Measurements from ENCODE around the gene KIRREL1. TPM values are rescaled to one million over a fixed set of nuclear protein-coding genes. Genes with fewer than 3 reads are reported as not detected.

KIRREL1 gene
- total RNA-seq, 1 donor, result under 0.01 TPM

- Histone ChIP-seq H3K4me1 (ENCODE audit: insufficient read depth, low read length) (no peaks in the 10 kb centered on the region), H3K27me3 (ENCODE audit: insufficient read depth, low read length) (no peaks in the 10 kb centered on the region), H3K9me3 (ENCODE audit: low read depth, low read length) (no peaks in the 10 kb centered on the region), H3K4me3 (ENCODE audit: low read length) (no peak overlapping the region)
These were observed 32.3 kb downstream of the KIRREL1 start for GRCh38 chr1:158025576-158026230.

GRCh38 chr1:158026651-158027050, 33.2 kb downstream of the KIRREL1 start:
- Histone ChIP-seq H3K9me3 (ENCODE audit: low read depth, low read length) (no peaks in the 10 kb centered on the region), H3K27me3 (ENCODE audit: insufficient read depth, low read length) (no peaks in the 10 kb centered on the region), H3K4me3 (ENCODE audit: low read length) (no peak overlapping the region), H3K4me1 (ENCODE audit: insufficient read depth, low read length) (no peaks in the 10 kb centered on the region)

- H3K9me3 ChIP-seq (ENCODE audit: low read depth, low read length), result no peaks in the 10 kb centered on the region
- no peaks in the 10 kb centered on the region for H3K4me1 ChIP-seq (ENCODE audit: insufficient read depth, low read length)
- H3K27me3 ChIP-seq (ENCODE audit: insufficient read depth, low read length), result no peaks in the 10 kb centered on the region
- no peak overlapping the region for H3K4me3 ChIP-seq (ENCODE audit: low read length)
These were observed 34.1 kb downstream of the KIRREL1 start for GRCh38 chr1:158027508-158027907.

GRCh38 chr1:158028969-158029368, 35.5 kb downstream of the KIRREL1 start:
- no peaks in the 10 kb centered on the region for H3K4me1 ChIP-seq (ENCODE audit: insufficient read depth, low read length)
- no peak overlapping the region for H3K4me3 ChIP-seq (ENCODE audit: low read length)
- H3K9me3 ChIP-seq (ENCODE audit: low read depth, low read length), result no peaks in the 10 kb centered on the region
- no peaks in the 10 kb centered on the region for H3K27me3 ChIP-seq (ENCODE audit: insufficient read depth, low read length)

GRCh38 chr1:158035014-158035413, 41.6 kb downstream of the KIRREL1 start:
- no peaks in the 10 kb centered on the region for H3K4me1 ChIP-seq (ENCODE audit: insufficient read depth, low read length)
- no peak overlapping the region for H3K4me3 ChIP-seq (ENCODE audit: low read length)
- no peaks in the 10 kb centered on the region for H3K27me3 ChIP-seq (ENCODE audit: insufficient read depth, low read length)
- no peaks in the 10 kb centered on the region for H3K9me3 ChIP-seq (ENCODE audit: low read depth, low read length)

- Histone ChIP-seq H3K4me3 (ENCODE audit: low read length) (no peak overlapping the region), H3K4me1 (ENCODE audit: insufficient read depth, low read length) (no peaks in the 10 kb centered on the region), H3K9me3 (ENCODE audit: low read depth, low read length) (no peaks in the 10 kb centered on the region), H3K27me3 (ENCODE audit: insufficient read depth, low read length) (no peaks in the 10 kb centered on the region)
These were observed 42.6 kb downstream of the KIRREL1 start for GRCh38 chr1:158035976-158036583.

GRCh38 chr1:158037008-158037865, 43.8 kb downstream of the KIRREL1 start:
- Histone ChIP-seq H3K9me3 (ENCODE audit: low read depth, low read length) (no peaks in the 10 kb centered on the region), H3K4me1 (ENCODE audit: insufficient read depth, low read length) (no peaks in the 10 kb centered on the region), H3K27me3 (ENCODE audit: insufficient read depth, low read length) (no peaks in the 10 kb centered on the region), H3K4me3 (ENCODE audit: low read length) (no peak overlapping the region)

GRCh38 chr1:158037866-158038359, 44.5 kb downstream of the KIRREL1 start:
- Histone ChIP-seq H3K27me3 (ENCODE audit: insufficient read depth, low read length) (no peaks in the 10 kb centered on the region), H3K4me3 (ENCODE audit: low read length) (no peak overlapping the region), H3K4me1 (ENCODE audit: insufficient read depth, low read length) (no peaks in the 10 kb centered on the region), H3K9me3 (ENCODE audit: low read depth, low read length) (no peaks in the 10 kb centered on the region)

- no peak overlapping the region for H3K4me3 ChIP-seq (ENCODE audit: low read length)
- no peaks in the 10 kb centered on the region for H3K4me1 ChIP-seq (ENCODE audit: insufficient read depth, low read length)
- H3K27me3 ChIP-seq (ENCODE audit: insufficient read depth, low read length), result no peaks in the 10 kb centered on the region
- no peaks in the 10 kb centered on the region for H3K9me3 ChIP-seq (ENCODE audit: low read depth, low read length)
These were observed 45.3 kb downstream of the KIRREL1 start for GRCh38 chr1:158038793-158039192.

GRCh38 chr1:158039380-158039779, 45.9 kb downstream of the KIRREL1 start:
- H3K27me3 ChIP-seq (ENCODE audit: insufficient read depth, low read length), result no peaks in the 10 kb centered on the region
- H3K4me1 ChIP-seq (ENCODE audit: insufficient read depth, low read length), result no peaks in the 10 kb centered on the region
- H3K9me3 ChIP-seq (ENCODE audit: low read depth, low read length), result no peaks in the 10 kb centered on the region
- H3K4me3 ChIP-seq (ENCODE audit: low read length), result no peak overlapping the region

- Histone ChIP-seq H3K27me3 (ENCODE audit: insufficient read depth, low read length) (no peaks in the 10 kb centered on the region), H3K9me3 (ENCODE audit: low read depth, low read length) (no peaks in the 10 kb centered on the region), H3K4me1 (ENCODE audit: insufficient read depth, low read length) (no peaks in the 10 kb centered on the region), H3K4me3 (ENCODE audit: low read length) (no peak overlapping the region)
These were observed 46.9 kb downstream of the KIRREL1 start for GRCh38 chr1:158040323-158040722.

GRCh38 chr1:158043232-158043631, 49.8 kb downstream of the KIRREL1 start:
- no peaks in the 10 kb centered on the region for H3K9me3 ChIP-seq (ENCODE audit: low read depth, low read length)
- no peak overlapping the region for H3K4me3 ChIP-seq (ENCODE audit: low read length)

GRCh38 chr1:158045639-158046038, 52.2 kb downstream of the KIRREL1 start:
- no peaks in the 10 kb centered on the region for H3K4me1 ChIP-seq (ENCODE audit: insufficient read depth, low read length)
- H3K4me3 ChIP-seq (ENCODE audit: low read length), result no peak overlapping the region

More at GRCh38 chr1:158043232-158043631, 49.8 kb downstream of the KIRREL1 start:
- Histone ChIP-seq H3K4me1 (ENCODE audit: insufficient read depth, low read length) (no peaks in the 10 kb centered on the region), H3K27me3 (ENCODE audit: insufficient read depth, low read length) (no peaks in the 10 kb centered on the region)

GRCh38 chr1:158046715-158047510, 53.5 kb downstream of the KIRREL1 start:
- no peaks in the 10 kb centered on the region for H3K9me3 ChIP-seq (ENCODE audit: low read depth, low read length)
- no peak overlapping the region for H3K4me3 ChIP-seq (ENCODE audit: low read length)
- H3K4me1 ChIP-seq (ENCODE audit: insufficient read depth, low read length), result no peaks in the 10 kb centered on the region
- peaks cover 2% of the 10 kb centered on the region for H3K27me3 ChIP-seq (ENCODE audit: insufficient read depth, low read length)

More at GRCh38 chr1:158045639-158046038, 52.2 kb downstream of the KIRREL1 start:
- Histone ChIP-seq H3K9me3 (ENCODE audit: low read depth, low read length) (no peaks in the 10 kb centered on the region), H3K27me3 (ENCODE audit: insufficient read depth, low read length) (peaks cover 2% of the 10 kb centered on the region)

Data from mononuclear cell (primary cell).